Body of pancreas (tissue), 4 donors: Measurements from ENCODE around the gene KRTCAP2.
A peak's percentile ranks its signal among the peaks of the same experiment; 100 is the strongest.

ENCODE experiments used
- CTCF ChIP-seq, 7 experiments: fragments of 450-650 bp in 4 of 7; fragments of 200-600 bp in 3 of 7; sonication (generic) in 3 of 7; IDR thresholded peaks; one replicate each; pipeline ENCODE4 v1.5.1; 2016 to 2019; ENCODE audit warnings: antibody characterized with exemption in 7 of 7
- POLR2A ChIP-seq, 3 donors: fragments of 450-650 bp; IDR thresholded peaks; one replicate each; pipeline ENCODE4 v1.6.1; 2016; ENCODE audit warnings: antibody characterized with exemption in 3 of 3, mild to moderate bottlenecking in 2 of 3

GRCh38 chr1:155134880-155135414 is 38.2 kb downstream of the KRTCAP2 start:
- TF ChIP-seq POLR2A (IDR thresholded peaks at IDR 0.05) = peak in 1 of 3 donors; percentile 3
- no peak for TF ChIP-seq CTCF (IDR thresholded peaks at IDR 0.05)
